ENCODE results near the gene NCK2. TPM values are rescaled to one million over a fixed set of nuclear protein-coding genes. Genes with fewer than 3 reads are reported as not detected.

The NCK2 gene
- total RNA-seq, 6 experiments from 2014 or later, result 18.6 to 20.2 (median 19.8) TPM

DNA sequence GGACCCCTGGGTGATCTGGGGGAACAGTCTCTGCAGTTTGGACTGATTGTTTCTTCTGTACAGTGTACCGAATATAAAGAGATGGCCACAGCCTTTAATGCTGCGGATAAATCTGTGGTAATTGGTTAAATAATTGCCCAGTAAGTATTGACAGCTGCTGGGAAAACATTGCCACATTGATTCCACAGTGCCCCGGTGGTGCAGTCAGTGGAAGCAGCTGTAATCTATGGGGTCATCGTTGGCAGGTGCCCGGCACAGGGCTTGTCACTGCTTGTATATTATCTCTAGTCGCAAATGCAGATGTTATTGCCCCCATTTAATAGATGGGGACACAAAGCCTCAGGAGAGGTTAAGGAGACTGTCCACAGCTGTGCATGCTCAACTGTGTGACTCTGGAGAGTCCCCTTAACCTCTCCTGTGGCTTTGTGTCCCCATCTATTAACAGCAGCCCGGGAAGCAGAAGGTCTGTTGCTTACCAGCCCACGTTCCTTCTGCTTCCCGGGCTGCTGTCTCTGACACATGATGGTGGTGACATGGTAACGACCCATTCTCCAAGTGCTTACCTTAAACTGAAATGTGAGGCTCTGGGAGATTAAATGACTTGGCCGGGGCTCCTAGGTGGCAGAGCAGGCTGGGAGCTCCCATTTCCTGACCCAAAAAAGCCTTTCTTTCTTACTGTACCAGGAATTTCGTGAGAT lies 76.9 kb downstream of the NCK2 start:
- Mint-ChIP-seq H3K27ac (no peak overlapping the region), H3K9me3 (no peaks in the 10 kb centered on the region), H3K36me3 (ENCODE audit: low read depth) (peaks cover 9% of the 10 kb centered on the region; the same call in 1 of the 2 replicates), H3K27me3 (ENCODE audit: insufficient read depth) (no peaks in the 10 kb centered on the region), H3K4me1 (ENCODE audit: low read depth) (no peaks in the 10 kb centered on the region), H3K4me3 (no peak overlapping the region)
- no peak for DNase-seq
- TF ChIP-seq, protein P1, sequence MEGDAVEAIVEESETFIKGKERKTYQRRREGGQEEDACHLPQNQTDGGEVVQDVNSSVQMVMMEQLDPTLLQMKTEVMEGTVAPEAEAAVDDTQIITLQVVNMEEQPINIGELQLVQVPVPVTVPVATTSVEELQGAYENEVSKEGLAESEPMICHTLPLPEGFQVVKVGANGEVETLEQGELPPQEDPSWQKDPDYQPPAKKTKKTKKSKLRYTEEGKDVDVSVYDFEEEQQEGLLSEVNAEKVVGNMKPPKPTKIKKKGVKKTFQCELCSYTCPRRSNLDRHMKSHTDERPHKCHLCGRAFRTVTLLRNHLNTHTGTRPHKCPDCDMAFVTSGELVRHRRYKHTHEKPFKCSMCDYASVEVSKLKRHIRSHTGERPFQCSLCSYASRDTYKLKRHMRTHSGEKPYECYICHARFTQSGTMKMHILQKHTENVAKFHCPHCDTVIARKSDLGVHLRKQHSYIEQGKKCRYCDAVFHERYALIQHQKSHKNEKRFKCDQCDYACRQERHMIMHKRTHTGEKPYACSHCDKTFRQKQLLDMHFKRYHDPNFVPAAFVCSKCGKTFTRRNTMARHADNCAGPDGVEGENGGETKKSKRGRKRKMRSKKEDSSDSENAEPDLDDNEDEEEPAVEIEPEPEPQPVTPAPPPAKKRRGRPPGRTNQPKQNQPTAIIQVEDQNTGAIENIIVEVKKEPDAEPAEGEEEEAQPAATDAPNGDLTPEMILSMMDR (IDR thresholded peaks at IDR 0.05), result no peak

DNA sequence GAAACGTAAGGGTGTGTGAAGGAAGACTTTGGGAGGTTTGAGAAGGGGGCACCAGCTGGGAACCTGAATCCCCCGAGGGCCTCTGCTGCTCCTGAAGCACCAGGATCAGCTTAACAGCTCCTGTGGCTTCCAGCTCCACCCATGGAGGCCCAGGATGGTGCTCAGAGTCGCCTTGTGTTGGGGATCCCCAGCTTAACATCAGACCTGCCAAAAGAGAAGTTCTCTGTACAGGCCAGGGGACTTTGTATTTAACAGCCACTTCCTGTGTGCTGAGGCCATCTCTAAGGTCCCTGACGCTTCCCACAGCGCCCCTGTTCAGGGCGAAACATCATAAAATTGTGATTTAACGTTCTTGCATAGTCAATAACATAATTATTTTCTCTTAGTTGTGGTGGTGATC lies 77.5 kb downstream of the NCK2 start:
- H3K4me3 Mint-ChIP-seq, result no peak overlapping the region
- peaks cover 5% of the 10 kb centered on the region; the same call in 1 of the 2 replicates for H3K36me3 Mint-ChIP-seq (ENCODE audit: low read depth)
- H3K9me3 Mint-ChIP-seq, result no peaks in the 10 kb centered on the region
- TF ChIP-seq, protein P1 (IDR thresholded peaks at IDR 0.05), result no peak
- no peaks in the 10 kb centered on the region for H3K27me3 Mint-ChIP-seq (ENCODE audit: insufficient read depth)
- no peak for DNase-seq
- H3K4me1 Mint-ChIP-seq (ENCODE audit: low read depth), result no peaks in the 10 kb centered on the region
- H3K27ac Mint-ChIP-seq, result no peak overlapping the region

DNA sequence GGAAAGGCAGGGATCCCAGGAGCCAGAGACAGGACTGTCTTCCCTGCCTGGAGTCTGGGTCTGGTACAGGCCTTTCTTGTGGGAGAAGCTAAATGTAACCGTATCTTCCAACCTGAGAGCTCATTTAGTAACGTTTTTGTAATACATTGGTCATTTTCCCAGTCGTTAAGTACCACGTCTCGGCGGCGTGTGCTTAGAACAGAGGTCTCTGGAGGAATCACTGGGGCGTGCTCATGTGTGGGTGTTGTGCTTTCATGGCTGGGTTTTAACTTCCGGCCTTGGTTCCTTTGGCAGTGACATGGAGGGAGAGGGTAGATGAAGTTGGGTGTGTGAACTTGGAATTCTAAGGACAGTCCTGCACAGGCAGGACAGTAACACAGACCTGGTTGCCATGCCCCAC lies 79.7 kb downstream of the NCK2 start:
- H3K36me3 Mint-ChIP-seq (ENCODE audit: low read depth), result peaks cover 11% of the 10 kb centered on the region; the same call in 1 of the 2 replicates
- no peaks in the 10 kb centered on the region for H3K9me3 Mint-ChIP-seq
- no peak for DNase-seq
- H3K27me3 Mint-ChIP-seq (ENCODE audit: insufficient read depth), result no peaks in the 10 kb centered on the region
- no peaks in the 10 kb centered on the region for H3K4me1 Mint-ChIP-seq (ENCODE audit: low read depth)
- TF ChIP-seq, protein P1 (IDR thresholded peaks at IDR 0.05), result no peak
- H3K4me3 Mint-ChIP-seq, result no peak overlapping the region
- no peak overlapping the region for H3K27ac Mint-ChIP-seq

DNA sequence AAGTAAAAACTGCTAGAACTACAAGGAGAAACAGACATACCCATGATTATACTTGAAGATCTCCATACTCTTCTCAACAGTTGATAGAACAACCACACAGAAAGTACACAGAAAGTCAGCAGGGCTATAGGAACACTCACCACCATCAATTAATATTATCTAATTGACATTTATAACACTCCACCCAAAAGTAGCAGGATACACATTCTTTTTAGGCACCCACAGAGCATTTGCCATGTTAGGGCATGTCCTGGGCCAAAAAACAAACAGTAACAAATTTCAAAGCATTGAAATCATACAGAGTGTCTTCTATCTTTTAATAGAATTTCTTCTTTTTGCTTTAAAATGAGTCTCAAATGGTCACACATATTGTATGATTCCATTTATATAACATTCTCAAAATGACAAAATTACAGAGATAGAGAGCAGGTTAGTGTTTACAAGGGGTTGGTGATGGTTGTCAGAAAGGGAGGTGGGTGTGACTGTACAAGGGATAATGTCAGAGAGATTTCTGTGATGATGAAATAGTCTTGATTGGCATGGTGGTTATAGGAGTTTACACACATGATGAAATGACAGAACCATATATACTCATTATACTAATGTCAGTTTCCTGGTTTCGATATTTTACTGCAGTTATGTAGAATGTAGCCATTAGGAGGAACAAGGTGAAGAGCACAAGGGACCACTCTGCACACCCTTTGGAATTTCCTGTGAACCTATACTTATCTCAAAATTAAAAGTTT lies 82.8 kb downstream of the NCK2 start:
- H3K27me3 Mint-ChIP-seq (ENCODE audit: insufficient read depth), result no peaks in the 10 kb centered on the region
- no peak for DNase-seq
- H3K4me3 Mint-ChIP-seq, result no peak overlapping the region
- peaks cover 11% of the 10 kb centered on the region for H3K9me3 Mint-ChIP-seq
- H3K36me3 Mint-ChIP-seq (ENCODE audit: low read depth), result peaks cover 18% of the 10 kb centered on the region
- H3K4me1 Mint-ChIP-seq (ENCODE audit: low read depth), result no peaks in the 10 kb centered on the region
- TF ChIP-seq, protein P1 (IDR thresholded peaks at IDR 0.05), result no peak
- H3K27ac Mint-ChIP-seq, result no peak overlapping the region

DNA sequence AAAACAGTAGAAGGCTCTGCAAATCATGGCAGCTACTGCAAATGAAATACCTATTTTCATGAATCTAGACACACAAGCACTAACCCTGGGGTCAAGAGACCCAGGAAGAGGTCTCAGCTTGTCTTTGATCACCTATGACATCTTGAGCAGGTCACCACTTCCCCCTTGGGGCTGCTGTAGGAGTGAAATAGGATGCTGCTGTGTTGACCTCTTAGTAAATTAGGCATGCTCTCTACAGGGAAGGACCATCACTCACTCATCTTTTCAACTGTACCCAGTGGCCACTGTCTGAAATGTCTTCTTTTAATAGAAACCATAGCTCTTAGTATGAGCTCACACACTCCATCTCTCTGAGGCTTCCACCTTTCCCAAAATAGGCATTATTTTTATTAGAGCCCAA lies 83.8 kb downstream of the NCK2 start:
- H3K27ac Mint-ChIP-seq, result no peak overlapping the region
- no peak for DNase-seq
- H3K9me3 Mint-ChIP-seq, result peaks cover 21% of the 10 kb centered on the region
- peaks cover 20% of the 10 kb centered on the region for H3K36me3 Mint-ChIP-seq (ENCODE audit: low read depth)
- no peaks in the 10 kb centered on the region for H3K27me3 Mint-ChIP-seq (ENCODE audit: insufficient read depth)
- TF ChIP-seq, protein P1 (IDR thresholded peaks at IDR 0.05), result no peak
- no peak overlapping the region for H3K4me3 Mint-ChIP-seq
- no peaks in the 10 kb centered on the region for H3K4me1 Mint-ChIP-seq (ENCODE audit: low read depth)

Data from HFFc6 (cell line).